HCT116 (cell line): Measurements from ENCODE around the gene PXT1.

Experiments used
- CEBPB ChIP-seq: IDR thresholded peaks from 2 replicates; pipeline ENCODE4 v1.6.1; 2012; ENCODE audit warnings: low read depth
- CTCF ChIP-seq, 3 experiments: fragments of 200-600 bp in 1 of 3; sonication (generic) in 1 of 3; IDR thresholded peaks in 2 of 3; conservative IDR thresholded peaks in 1 of 3; 2 replicates each; pipeline ENCODE4 v1.5.1; 2012 to 2017; ENCODE audit warnings: low read depth in 2 of 3, low read length in 2 of 3, antibody characterized with exemption in 1 of 3, borderline replicate concordance in 1 of 3, control low read depth in 1 of 3, mild to moderate bottlenecking in 1 of 3, mixed read lengths in 1 of 3, mixed run types in 1 of 3, moderate library complexity in 1 of 3; ENCODE audit not compliant: insufficient read depth in 1 of 3
- ELF1 ChIP-seq: IDR thresholded peaks from 2 replicates; pipeline ENCODE4 v1.6.1; 2012; ENCODE audit warnings: low read depth, borderline replicate concordance
- EZH2 ChIP-seq: fragments of 200-600 bp; sonication (generic); IDR thresholded peaks from 2 replicates; pipeline ENCODE4 v1.6.1; 2017; ENCODE audit warnings: antibody characterized with exemption, mixed run types
- ZNF274 ChIP-seq: fragments of 200-500 bp; sonication (Bioruptor generic); IDR thresholded peaks from 2 replicates; pipeline ENCODE4 v1.6.1; 2014; ENCODE audit warnings: mild to moderate bottlenecking, low read depth, low read length, inconsistent platforms

GRCh38 chr6:36489426-36489825 lies 46.8 kb upstream of the PXT1 start:
- TF ChIP-seq EZH2 (no peak), CTCF (IDR thresholded peaks at IDR 0.05 in 2 of 3, conservative IDR thresholded peaks at IDR 0.05 in 1 of 3; ENCODE audit: borderline replicate concordance in 1 of 3, insufficient read depth in 1 of 3, low read depth in 2 of 3, low read length in 2 of 3) (no peak), ZNF274 (no peak), ELF1 (no peak), CEBPB (no peak)
